Adrenal gland (tissue), 12 donors: Measurements from ENCODE around the gene ST3GAL3. TPM values are rescaled to one million over a fixed set of nuclear protein-coding genes. Genes with fewer than 3 reads are reported as not detected.

Experiments
- DNase-seq, 7 donors: peaks; one replicate each; pipeline ENCODE4 v3.0.0-alpha.2; 2019 to 2020
- H3K27ac ChIP-seq, 5 donors: fragments of 200-600 bp; sonication (generic) in 4 of 5; 1 replicate in 3 of 5; 2 replicates in 2 of 5; pipeline versions ENCODE4 v1.5.1 to v1.8.0; 2016 to 2020; ENCODE audit warnings: mild to moderate bottlenecking in 1 of 5
- H3K27me3 ChIP-seq: fragments of 200-600 bp; 2 replicates; pipeline ENCODE4 v1.8.0; 2021
- H3K36me3 ChIP-seq, 2 donors: fragments of 200-600 bp; replicated peaks in 1 of 2; 1 replicate in 1 of 2; 2 replicates in 1 of 2; pipeline versions ENCODE4 v1.5.1 to v1.8.0; 2018 to 2022
- H3K4me1 ChIP-seq, 2 donors: fragments of 200-600 bp; replicated peaks in 1 of 2; 1 replicate in 1 of 2; 2 replicates in 1 of 2; pipeline versions ENCODE4 v1.5.1 to v1.8.0; 2018 to 2021
- H3K4me3 ChIP-seq, 4 donors: fragments of 200-600 bp; sonication (generic) in 3 of 4; one replicate each; pipeline ENCODE4 v1.5.1; 2016 to 2018
- H3K9me3 ChIP-seq, 3 donors: fragments of 200-600 bp; sonication (generic) in 1 of 3; replicated peaks in 1 of 3; 1 replicate in 2 of 3; 2 replicates in 1 of 3; pipeline versions ENCODE4 v1.5.1 to v1.8.0; 2016 to 2021
- CTCF ChIP-seq, 6 experiments: fragments of 450-650 bp in 4 of 6; fragments of 200-600 bp in 2 of 6; sonication (generic) in 1 of 6; IDR thresholded peaks; 1 replicate in 5 of 6; 2 replicates in 1 of 6; pipeline versions ENCODE4 v1.5.1 to v1.8.0; 2016 to 2021; ENCODE audit warnings: antibody characterized with exemption in 6 of 6, mild to moderate bottlenecking in 2 of 6, moderate library complexity in 1 of 6
- POLR2A ChIP-seq, 2 donors: fragments of 450-650 bp; IDR thresholded peaks; one replicate each; pipeline ENCODE4 v1.6.1; 2017; ENCODE audit warnings: antibody characterized with exemption in 2 of 2, mild to moderate bottlenecking in 2 of 2, moderate library complexity in 1 of 2
- WGBS, 4 donors: extraction: QIAGEN DNeasy Blood & Tissue Kit in 2 of 4; methylation state at CpG; one replicate each; pipeline versions ENCODE4 v1.1.5 to v1.1.7; 2013 to 2017; 5-methylcytosine and 5-hydroxymethylcytosine counted together
- intact Hi-C, 2 donors: fragments of 100-400 bp; cut with DNase I; formaldehyde crosslinking; loops; one replicate each; pipeline versions ENCODE4 v1.14.1 to v1.15.0; 2022 to 2023
- polyA plus RNA-seq, 3 donors: library from polyadenylated mRNA; stranded (reverse); fragments of 200-250 nt in 2 of 3; fragments of 350-450 nt in 1 of 3; fragmentation: Illumina TruSeq in 1 of 3; extraction: RNeasy Lipid Tissue Mini Kit (QIAGEN cat#74804) in 1 of 3; gene quantifications; one replicate each; pipeline ENCODE4 v1.2.3, GENCODE V29; 2013 to 2014
- total RNA-seq, 9 donors: library from RNA; depleted of rRNA in 4 of 9; stranded (reverse); fragments of >200 nt in 4 of 9; fragments of 120-200 nt in 1 of 9; fragmentation: NEBNext Ultra II Directional in 1 of 9; extraction: Animal tissue kit (Norgen Biotek cat#: 25700) in 1 of 9; gene quantifications; one replicate each; pipeline versions ENCODE4 v1.1.0 to v1.2.4, GENCODE V29; 2013 to 2023
- donor health status: healthy with polysubstance abuse.
- donor health status: Bipolar disorder and iron deficiency.
- donor health status: DM: yes; HTN: yes; CAD: no.
- donor health status: DM: no; HTN: no; CAD: no.
- donor health status: DM: no; HTN: no; CAD: no.
- donor health status: DM: yes; HTN: yes; CAD: no.

Gene ST3GAL3
- total and polyA plus RNA-seq, 12 donors, result 15.6 to 47.5 (median 27.7) TPM

- Histone ChIP-seq H3K27me3 (no peaks in the 10 kb centered on the region), H3K36me3 (no peaks in the 10 kb centered on the region), H3K9me3 (no peaks in the 10 kb centered on the region), H3K4me1 (no peaks in the 10 kb centered on the region), H3K27ac (no peak overlapping the region), H3K4me3 (no peak overlapping the region)
- no peak for TF ChIP-seq CTCF (IDR thresholded peaks at IDR 0.05)
- WGBS, 4 donors, result 85 to 97% (median 96%) methylated on average over 4 of the region's 4 CpGs
- no peak for DNase-seq
- intact Hi-C loops, result no loop called here
Observed at GRCh38 chr1:43902058-43902831, 194.9 kb downstream of the ST3GAL3 start.

GRCh38 chr1:43904660-43905551 is 197.6 kb downstream of the ST3GAL3 start:
- WGBS, 4 donors, result 48 to 68% (median 55%) methylated on average over 7 of the region's 7 CpGs
- no peak overlapping the region for H3K27ac ChIP-seq
- H3K9me3 ChIP-seq, result no peaks in the 10 kb centered on the region
- no peak for DNase-seq
- H3K36me3 ChIP-seq, result no peaks in the 10 kb centered on the region
- TF ChIP-seq CTCF (IDR thresholded peaks at IDR 0.05) (no peak), POLR2A (IDR thresholded peaks at IDR 0.05) (no peak)
- no peaks in the 10 kb centered on the region for H3K4me1 ChIP-seq
- no peaks in the 10 kb centered on the region for H3K27me3 ChIP-seq
- intact Hi-C loops, result no loop called here
- H3K4me3 ChIP-seq, result no peak overlapping the region

- TF ChIP-seq CTCF (IDR thresholded peaks at IDR 0.05) (no peak), POLR2A (IDR thresholded peaks at IDR 0.05) (no peak)
- intact Hi-C loops, result no loop called here
- no peak for DNase-seq
- Histone ChIP-seq H3K4me3 (no peak overlapping the region), H3K4me1 (peaks cover 0 to 4% of the 10 kb centered on the region in 2 donors), H3K27ac (no peak overlapping the region), H3K36me3 (no peaks in the 10 kb centered on the region), H3K27me3 (no peaks in the 10 kb centered on the region), H3K9me3 (no peaks in the 10 kb centered on the region)
- 93 to 100% (median 100%) methylated on average over 2 of the region's 2 CpGs for WGBS, 4 donors
Observed at GRCh38 chr1:43908226-43908625, 200.9 kb downstream of the ST3GAL3 start.

- Histone ChIP-seq H3K27me3 (no peaks in the 10 kb centered on the region), H3K4me3 (no peak overlapping the region), H3K9me3 (no peaks in the 10 kb centered on the region), H3K36me3 (no peaks in the 10 kb centered on the region), H3K27ac (no peak overlapping the region), H3K4me1 (peaks cover 0 to 4% of the 10 kb centered on the region in 2 donors)
- 90 to 98% (median 93%) methylated on average over 5 of the region's 5 CpGs for WGBS, 4 donors
- intact Hi-C loops, result no loop called here
- no peak for DNase-seq
- TF ChIP-seq CTCF (IDR thresholded peaks at IDR 0.05), result no peak
- no peak for TF ChIP-seq POLR2A (IDR thresholded peaks at IDR 0.05)
Observed at GRCh38 chr1:43908858-43909257, 201.5 kb downstream of the ST3GAL3 start.
